ENCODE results near the gene ATOH1.

- TF ChIP-seq POLR2A (IDR thresholded peaks at IDR 0.05) (no peak), CTCF (IDR thresholded peaks at IDR 0.05) (no peak)
These were observed 13.8 kb upstream of the ATOH1 start for GRCh38 chr4:93814722-93815121.

Measured in uterus (tissue), 2 donors.